ENCODE measurements around the gene SAV1.
"Not testable (repeated sequence)": the region's sequence is repeated elsewhere in the genome, so short reads cannot be mapped to it uniquely, and the experiment has no call there.

The SAV1 gene

DNA sequence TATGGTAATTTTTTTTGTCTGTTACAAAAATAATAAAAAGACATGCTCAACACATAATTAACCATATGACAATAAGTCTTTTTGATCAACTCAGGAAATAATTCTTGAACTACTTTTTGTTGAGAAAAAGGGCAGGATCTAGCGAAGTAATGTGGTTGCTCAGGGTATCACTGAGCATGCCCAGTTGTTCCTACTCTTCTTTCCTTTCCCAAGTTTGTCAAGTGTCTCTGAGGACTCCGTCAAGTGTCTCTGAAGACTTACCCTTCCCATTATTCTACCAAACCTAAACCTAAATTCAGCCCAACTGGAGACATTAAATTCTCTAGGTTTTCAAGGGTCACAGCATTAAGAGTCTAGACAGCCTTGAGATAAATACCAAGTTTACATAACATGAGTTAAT is 3.5 kb downstream of the SAV1 start:
- not testable (repeated sequence) for DNase-seq

DNA sequence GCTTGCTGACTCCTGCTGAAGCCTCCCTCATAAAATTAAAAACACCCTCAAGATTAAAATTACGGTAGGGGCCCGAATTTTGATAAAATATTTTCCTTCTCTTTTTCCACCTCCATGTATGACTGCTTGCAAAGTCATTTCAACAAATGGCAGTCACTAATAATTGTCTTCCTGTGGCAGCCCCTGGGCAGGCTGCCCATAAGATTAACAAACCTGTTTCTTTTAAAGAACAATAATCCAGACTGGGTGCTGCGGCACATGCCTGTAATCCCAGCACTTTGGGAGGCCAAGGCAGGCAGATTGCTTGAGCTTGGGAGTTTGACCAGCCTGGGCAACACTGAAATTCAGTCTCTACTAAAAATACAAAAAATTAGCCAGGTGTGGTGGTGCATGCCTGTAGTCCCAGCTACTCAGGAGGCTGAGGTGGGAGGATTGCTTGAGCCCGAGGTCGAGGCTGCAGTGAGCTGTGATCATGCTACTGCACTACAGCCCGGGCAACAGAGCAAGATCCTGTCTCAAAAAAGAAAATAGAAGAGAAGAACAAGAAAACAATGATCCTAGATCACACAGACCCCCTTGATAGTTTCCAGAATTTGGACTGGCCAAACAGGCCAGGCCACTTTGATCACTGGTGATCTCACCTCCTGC is 8.7 kb downstream of the SAV1 start:
- DNase-seq: no peak

DNA sequence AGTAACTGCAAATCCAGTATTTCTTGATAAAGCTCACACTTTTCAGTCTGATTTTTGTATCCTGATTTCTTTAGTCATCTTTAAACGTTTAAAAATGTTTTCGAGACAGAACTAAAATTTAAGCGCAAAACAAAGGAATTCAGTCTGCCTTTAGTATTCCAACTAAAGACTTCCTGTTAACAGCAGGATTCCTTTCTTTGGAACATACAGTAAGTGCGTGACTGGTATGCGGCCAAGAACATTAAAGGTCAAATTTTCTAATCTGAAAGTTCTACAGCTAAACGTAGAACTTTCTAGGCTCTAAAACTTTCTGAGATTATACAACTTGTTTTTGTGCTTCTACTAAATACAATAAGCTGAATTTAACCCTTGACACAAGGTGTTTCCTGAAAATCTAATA is 9.9 kb downstream of the SAV1 start:
- DNase-seq: peak; percentile 48

DNA sequence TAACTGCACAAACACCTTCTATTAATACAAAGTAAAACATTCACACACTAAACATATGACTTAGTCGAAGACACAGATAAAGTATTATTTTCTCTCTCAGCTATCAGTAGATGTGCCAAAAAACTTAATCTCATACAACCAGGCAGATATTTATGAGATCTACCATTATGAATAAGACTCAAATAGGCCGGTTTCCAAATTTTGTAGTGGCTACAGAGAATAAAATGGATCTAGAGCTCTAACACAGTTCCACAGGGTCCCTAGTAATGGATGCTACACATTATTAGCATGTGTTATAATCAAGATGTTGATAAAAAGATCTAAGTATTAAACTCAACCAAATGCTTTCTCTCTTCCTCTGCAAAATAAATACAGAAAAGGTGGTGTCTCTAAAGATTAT is 10.4 kb downstream of the SAV1 start:
- DNase-seq: no peak

DNA sequence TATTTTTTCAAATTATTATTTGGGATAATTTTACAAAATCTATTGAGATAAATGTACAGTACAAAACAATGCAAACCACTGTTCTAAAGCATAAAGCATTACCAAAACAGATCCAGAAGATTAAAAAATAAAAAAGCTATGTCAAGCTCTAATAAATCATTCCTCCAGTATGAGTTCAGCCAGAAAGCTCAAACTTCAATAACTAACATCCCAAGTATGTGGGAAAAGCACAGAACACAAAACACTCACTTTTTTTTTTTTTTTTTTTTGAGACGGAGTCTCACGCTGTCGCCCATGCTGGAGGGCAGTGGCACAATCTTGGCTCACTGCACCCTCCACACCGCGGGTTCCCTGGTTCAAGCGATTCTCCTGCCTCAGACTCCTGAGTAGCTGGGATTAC is 11.3 kb downstream of the SAV1 start:
- no peak for DNase-seq

DNA sequence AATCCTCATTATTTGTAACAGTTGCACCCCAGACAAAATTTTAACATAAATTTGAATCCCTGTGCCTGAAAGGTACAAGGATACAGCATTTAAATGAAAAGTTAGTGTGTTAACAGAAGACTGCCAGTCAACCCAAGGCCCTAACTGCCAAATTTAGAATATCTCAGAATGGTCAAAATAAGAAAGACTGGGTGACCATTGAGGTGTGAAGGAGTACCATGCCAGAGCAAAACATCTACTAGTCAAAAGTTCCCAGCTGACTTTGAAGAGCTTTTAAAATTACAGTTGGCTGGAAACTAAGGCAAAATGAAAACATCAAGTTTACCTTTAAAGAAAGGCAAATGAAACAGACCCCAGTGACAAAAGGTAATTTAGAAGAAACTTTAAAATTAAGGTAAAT is 18.4 kb downstream of the SAV1 start:
- DNase-seq: no peak

DNA sequence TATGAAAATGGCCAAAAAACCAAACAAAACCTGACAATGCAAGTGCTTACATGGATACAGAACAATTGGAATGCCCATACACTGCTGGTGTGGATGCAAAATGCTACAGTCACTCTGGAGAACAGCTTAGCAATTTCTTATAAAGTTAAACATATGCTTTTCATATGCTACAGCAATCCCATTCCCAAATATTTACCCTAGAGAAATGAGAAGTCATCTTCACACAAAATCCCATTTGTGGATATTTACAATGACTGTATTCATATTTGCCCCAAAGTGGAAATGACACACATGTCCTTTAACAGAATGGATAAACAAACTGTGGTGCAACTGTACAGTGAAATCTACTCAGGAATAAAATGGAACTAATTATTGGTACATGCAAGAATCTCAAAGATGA is 20.4 kb downstream of the SAV1 start:
- no peak for DNase-seq

DNA sequence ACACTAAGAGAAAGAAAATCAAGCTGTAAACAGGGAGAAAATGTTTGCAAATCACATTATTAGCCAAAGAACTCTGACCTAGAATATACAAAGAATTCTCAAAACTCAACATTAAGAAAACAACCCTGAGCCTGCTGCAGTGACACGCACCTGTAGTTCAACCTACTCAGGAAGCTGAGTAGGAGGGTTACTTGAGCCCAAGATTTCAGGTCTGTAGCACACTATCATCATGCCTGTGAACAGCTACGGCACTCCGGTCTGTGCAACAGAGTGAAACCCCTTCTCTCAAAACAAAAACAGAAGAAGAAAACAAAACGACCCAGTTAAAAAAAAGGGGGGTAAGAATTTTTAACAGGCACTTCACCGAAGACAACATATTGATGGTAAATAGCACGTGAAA is 20.8 kb downstream of the SAV1 start:
- DNase-seq: no peak

DNA sequence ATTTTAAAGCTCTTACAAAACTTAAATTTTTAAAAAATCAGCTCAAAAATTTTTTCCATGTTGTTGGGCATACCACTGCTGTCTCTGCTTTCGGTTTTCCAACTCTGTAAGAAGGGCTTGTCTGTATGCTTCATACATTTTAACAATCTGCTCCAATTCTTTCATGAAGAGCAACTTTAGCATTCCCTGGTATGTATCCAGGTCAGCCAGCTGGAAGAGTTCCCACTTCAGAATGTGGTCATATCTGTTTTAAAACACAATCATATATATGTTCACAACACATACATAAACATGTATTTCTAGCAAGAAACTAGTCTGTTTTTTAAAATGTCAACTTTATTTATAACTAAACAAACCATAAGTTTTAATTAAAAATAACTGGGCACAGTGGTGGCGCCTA is 33.0 kb downstream of the SAV1 start:
- no peak for DNase-seq

DNA sequence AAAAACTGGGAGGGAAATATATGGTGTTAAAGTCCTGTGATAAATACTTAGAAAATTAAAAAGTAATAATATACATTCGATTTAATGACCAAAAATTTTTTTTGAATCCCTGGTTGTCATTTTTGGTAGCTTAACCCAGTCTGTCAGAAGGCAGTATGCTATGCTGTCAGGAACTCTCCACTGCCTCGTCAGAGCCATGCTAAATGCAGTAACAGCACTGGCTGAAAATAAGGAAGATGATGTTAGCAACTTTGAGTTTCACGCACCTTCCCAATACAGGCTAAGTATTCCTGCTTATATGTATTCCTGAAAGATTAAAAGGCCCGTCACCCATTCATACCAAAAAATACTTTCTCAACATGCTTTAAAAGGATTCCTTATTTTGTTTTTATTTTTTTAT is 34.2 kb downstream of the SAV1 start:
- DNase-seq: no peak

DNA sequence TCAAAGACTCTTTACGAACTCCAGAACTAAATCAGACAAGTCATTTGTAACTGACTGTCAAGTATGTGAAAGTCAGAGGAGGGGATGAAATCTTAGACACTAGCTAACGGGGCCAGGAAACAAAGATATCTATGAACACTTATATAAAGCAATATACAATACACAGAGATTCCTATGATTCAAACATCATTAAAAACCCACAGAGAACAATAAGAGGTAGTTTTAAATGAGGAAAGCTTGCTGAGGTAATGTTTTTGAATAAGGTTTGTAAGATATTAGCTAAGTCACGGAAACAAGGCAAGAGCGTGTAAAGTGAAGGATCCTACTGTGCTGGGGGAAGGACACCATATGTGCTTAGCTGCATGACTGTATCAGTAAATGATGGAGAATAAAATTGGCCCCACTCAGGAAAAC is 36.7 kb downstream of the SAV1 start:
- DNase-seq: no peak

DNA sequence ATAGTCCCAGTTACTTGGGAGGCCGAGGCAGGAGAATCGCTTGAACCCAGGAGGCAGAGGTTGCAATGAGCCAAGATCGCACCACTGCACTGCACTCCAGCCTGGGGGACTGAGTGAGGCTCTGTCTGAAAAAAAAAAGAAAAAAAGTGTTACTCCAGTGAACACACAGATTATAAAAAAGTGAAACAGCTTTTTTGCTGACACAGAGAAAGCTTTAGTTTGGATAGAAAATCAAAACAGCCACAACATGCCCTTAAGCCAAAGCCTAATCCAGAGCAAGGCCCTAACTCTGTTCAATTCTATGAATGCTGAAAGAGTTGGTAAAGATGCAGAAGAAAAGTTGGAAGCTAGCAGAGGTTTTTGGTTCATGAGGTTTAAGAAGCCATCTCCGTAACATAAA is 43.2 kb downstream of the SAV1 start:
- DNase-seq: not testable (repeated sequence)

DNA sequence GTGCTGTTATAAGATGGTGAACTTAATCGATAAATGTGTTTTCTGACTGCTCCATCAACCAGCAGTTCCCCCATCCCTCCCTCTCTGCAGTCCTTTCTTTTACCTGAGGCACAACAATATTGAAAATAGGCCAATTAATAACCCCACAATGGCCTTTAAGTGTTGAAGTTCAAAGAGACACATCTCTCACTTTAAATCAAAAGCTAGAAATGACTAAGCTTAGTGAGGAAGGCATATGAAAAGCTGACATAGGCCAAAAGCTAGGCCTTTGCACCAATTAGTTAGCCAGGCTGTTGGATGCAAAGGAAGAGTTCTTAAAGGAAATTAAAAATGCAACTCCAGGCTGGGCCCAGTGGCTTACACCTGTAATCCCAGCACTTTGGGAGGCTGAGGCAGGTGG is 43.7 kb downstream of the SAV1 start:
- no peak for DNase-seq

DNA sequence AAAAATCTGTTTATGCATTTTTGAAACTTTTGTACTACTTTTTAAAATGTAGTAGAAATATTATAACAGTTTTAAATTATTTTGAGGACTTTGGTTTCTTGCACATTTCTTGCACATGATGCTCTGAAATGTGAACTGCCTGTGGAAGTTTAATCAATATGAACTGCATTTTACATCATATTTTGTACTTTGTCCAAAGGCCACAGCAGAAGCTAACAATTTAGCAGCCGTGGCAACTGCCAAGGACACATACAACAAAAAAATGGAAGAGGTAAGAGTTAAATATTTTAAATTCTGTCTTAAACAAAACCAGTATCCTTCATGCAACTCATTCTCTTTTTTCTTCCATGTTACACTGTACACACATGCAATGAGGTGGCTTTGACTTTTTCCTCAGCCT is 45.1 kb downstream of the SAV1 start:
- DNase-seq: no peak

DNA sequence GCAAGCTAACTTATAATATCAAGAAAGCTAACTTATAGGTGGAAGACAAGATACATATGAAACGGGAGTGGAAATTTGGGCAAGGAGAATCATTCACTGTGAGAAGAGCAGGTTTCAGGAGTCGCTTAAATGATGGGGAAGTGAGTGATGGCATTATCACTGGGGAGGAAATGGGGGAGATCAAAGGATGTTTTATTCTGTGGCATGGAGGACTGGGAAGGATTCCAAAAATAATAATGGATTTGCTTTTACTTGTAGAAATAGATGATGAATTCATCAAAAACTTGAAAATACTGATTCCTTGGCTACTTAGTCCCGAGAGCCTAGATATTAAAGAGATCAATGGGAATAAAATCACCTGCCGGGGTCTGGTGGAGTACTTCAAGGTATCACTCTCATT is 47.8 kb downstream of the SAV1 start:
- no peak for DNase-seq

DNA sequence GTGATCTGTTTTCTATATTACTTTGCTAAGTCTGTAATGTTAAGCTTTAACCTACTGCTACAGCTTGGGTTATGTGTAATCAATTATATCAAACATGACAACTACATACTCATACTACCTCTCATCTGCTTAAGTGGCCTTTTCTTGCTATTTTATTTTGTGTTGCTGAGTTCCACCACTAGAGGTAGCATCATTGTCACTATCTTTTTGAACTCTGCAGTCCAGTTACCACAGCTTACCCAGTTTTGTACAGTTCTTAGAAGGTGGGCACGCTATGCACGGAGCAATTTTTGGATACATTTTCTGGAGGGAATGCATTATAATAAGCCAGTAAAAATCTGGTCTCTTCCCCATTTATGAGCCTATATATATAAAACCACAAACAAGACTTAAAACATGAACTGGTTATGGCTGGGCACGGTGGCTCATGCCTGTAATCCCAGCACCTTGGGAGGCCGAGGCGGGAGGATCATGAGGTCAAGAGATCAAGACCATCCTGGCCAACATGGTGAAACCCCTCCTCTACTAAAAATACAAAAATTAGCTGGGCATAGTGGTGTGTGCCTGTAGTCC is 48.5 kb downstream of the SAV1 start:
- peak; percentile 49 for DNase-seq

DNA sequence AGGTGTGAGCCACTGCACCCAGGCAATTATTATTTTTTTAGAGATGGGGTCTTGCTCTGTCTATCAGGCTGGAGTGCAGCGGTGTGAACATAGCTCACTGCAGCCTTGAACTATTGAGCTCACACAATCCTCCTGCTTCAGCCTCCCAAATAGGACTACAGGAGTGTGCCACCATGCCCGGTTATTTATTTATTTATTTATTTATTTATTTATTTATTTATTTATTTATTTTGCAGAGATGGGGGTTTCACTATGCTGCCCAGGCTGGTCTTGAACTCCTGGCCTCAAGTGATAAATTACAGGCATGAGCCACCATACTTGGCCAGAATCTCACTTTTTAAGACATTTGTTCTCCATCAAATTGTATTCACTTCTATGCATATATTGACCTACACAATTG is 51.8 kb downstream of the SAV1 start:
- DNase-seq: no peak

DNA sequence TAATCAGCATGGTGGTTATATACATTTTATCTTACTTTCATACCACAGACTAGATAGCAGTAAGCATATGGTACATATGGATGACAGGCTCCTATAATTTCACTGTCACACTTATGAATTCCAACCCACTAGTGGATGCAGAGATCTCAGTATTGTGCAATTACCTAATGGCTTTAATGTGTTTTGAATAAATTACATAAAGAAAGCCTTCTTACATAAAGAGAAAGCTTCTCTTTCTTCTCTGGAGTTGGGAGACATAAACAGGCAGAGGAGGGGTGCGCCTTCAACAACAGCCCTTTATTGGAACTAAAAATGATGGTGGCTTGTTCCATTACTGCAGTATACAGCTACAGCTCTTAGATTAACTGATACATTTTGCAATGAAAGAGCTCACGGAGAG is 52.6 kb downstream of the SAV1 start:
- no peak for DNase-seq

DNA sequence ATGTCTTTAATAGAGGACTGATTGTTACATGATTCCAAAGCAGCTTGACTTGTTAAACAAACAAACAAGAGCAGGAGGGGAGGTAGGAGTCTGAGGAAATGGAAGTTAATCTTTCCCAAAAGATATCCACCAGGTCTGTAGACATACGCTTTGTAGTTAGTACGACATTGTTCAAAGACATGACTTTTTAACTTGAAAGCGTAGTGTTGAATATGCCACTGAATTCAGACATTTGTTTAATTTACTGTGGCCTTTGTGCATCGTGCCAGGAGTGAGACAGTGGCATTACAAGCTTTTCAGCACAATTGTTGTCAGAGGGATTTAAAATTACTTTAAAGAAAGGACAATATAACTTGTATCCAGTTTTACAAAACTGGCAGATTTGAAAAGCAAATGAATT is 53.0 kb downstream of the SAV1 start:
- no peak for DNase-seq

DNA sequence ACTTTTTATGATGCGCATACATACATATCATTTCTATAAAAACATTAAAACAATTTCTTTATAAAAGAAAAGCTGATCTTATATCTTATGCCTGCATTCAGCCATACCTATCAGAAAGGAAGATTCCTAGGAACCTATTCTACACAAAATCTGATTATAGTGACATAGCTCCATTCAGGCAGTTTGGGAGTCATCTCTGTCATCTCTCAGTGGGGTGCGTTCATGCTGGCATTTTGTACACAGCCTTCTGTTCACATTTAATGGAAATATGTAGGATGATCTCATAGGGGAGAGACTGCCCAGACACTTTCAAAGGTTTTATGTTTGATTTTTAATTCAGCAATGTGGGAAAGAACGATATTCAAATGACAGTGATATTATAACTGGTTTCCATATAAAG is 55.3 kb downstream of the SAV1 start:
- no peak for DNase-seq

DNA sequence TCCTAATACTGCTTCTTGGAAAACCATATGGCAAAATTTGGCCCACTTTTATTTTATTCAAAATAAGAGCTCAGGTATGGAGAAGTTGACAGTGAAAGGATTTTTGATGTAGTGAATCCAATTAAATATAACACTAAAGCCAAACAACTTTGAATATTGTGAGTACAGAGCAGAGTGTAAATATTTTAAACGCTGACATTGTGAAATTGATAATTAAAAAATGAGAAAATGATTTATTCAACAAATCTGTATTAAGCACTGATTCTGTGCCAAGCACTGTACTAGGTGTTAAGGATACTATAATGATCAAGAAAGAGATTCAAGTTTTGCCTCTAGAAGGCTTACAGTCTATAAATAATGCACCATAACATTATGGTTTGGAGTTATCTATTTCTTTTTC is 57.6 kb downstream of the SAV1 start:
- DNase-seq: no peak

DNA sequence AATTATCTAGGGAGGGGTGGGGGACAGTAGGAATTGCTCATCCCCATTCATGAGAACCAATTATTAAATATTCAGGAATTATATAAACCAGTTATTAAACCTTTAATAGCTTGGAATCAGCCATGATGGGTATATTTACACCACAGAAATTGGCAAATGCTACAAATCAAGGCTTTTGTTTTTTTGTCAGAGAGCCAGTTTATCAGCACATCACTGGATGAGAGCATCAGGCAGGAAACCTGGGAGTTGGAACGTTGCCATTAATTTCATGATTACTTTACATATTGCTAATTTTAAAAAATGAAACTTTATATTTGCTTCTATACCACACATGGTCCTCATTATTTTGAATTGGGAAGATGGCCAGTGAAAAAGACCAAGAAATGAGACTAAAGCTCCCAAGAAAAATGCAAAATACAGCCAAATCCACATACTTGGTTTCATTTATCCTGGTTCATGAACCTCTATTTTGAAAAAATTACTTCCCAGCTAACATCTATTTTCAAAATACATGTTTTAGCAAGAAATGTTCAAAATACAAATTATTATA is 59.7 kb downstream of the SAV1 start:
- peak; percentile 61 for DNase-seq

DNA sequence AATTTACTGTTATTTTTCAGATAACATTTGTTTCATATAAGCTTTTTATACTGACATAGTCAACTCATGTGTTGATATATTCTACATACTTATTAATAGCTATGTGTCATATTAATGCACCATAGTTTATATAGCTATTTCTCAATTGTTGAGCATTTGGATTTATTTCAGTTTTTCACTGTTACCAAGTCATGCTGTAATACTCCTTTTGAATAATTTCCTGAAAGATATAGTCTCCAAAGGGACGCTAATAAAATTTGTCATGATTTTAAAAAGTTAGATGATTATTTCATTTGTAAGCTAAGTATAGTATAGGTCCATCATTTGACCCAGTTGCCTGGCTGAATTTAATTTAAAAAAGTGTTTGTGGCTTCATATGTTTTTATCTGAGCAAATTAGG is 60.3 kb downstream of the SAV1 start:
- no peak for DNase-seq

DNA sequence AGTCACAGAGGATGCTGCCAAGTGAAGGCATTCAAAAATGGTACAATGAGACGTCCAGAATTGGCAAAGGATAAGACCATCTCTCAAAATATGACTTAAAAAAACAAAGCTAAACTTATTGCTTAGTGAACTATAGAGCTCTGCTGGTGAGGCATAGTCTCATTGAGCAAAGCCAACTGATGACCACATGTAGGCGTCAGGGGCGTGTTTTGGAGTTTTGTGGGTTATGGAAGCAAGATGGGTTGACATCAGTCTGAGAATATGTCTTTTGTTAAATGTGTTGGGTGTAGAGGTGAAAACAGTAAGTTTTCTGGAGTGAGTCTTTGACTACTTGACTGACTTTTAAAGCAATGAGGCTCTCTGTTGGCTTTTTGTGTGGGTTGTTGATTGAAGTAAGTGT is 60.9 kb downstream of the SAV1 start:
- DNase-seq: no peak

DNA sequence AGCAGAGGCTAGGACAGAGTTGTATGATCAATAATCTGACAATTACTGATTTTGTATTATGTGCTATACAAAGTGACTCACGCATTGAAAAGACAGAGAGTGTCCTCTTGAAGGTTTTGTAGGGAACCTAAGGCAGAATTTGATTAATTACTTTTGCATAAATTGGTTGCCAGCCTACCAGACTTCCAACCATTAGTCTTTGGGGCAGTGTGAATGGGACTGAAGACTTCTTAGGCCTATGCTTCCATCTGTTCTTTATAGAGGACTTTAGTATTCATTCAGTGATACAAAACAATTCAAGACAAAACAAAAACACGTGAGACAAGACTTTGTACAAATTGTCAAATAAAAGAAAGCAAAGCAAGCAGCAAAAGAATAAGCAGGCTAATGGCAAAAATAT is 61.6 kb downstream of the SAV1 start:
- DNase-seq: no peak

Data from eye (tissue), 1 donor.